OCI-LY7 (cell line): ENCODE measurements around the gene C1GALT1. TPM values are rescaled to one million over a fixed set of nuclear protein-coding genes. Genes with fewer than 3 reads are reported as not detected.

Experiments used
- BruUV-seq: library from RNA; stranded (reverse); fragments of 400-500 nt; replicated peaks from 2 replicates; lab custom pipeline; 2021; lab: Mats Ljungman, UMichigan
- CTCF ChIA-PET: fragments of 300-600 bp; sonication (Branson Sonifier 250); formaldehyde crosslinking; loops from one replicate; lab custom pipeline; 2022; ENCODE audit warnings: antibody characterized with exemption; ENCODE audit not compliant: unreplicated experiment; lab: Charles Lee
- POLR2A ChIA-PET: fragments of 300-600 bp; sonication (Branson Sonifier 250); formaldehyde crosslinking; loops from one replicate; lab custom pipeline; 2022; ENCODE audit warnings: antibody characterized with exemption; lab: Charles Lee
- DNase-seq: peaks from one replicate; pipeline ENCODE4 v3.0.0-alpha.2; 2015; ENCODE audit warnings: low spot score
- H2AFZ ChIP-seq: fragments of 200-600 bp; sonication (generic), shearing (Covaris generic); 2 replicates; pipeline ENCODE4 v1.6.1; 2014; ENCODE audit warnings: mild to moderate bottlenecking, antibody characterized with exemption, low read length, moderate library complexity
- H3K27ac ChIP-seq: fragments of 200-600 bp; sonication (generic); 2 replicates; pipeline ENCODE4 v1.5.1; 2014; ENCODE audit warnings: mixed run types, low read depth, mild to moderate bottlenecking, moderate library complexity, low read length, inconsistent platforms; ENCODE audit not compliant: poor library complexity, severe bottlenecking
- H3K36me3 ChIP-seq: fragments of 200-600 bp; sonication (generic); 2 replicates; pipeline ENCODE4 v1.6.1; 2014; ENCODE audit warnings: mild to moderate bottlenecking, antibody characterized with exemption, low read length, moderate library complexity, mixed read lengths; ENCODE audit not compliant: insufficient read depth
- H3K4me1 ChIP-seq: fragments of 200-600 bp; sonication (generic); 2 replicates; pipeline ENCODE4 v1.5.1; 2014; ENCODE audit warnings: mild to moderate bottlenecking, low read length; ENCODE audit not compliant: insufficient read depth, poor library complexity, severe bottlenecking
- H3K4me2 ChIP-seq: fragments of 200-600 bp; sonication (generic); 2 replicates; pipeline ENCODE4 v1.6.1; 2014; ENCODE audit warnings: mild to moderate bottlenecking, low read length
- H3K4me3 ChIP-seq: fragments of 200-600 bp; sonication (generic); 2 replicates; pipeline ENCODE4 v1.5.1; 2014; ENCODE audit warnings: mild to moderate bottlenecking, low read depth, low read length; ENCODE audit not compliant: poor library complexity, severe bottlenecking
- H3K79me2 ChIP-seq: fragments of 200-600 bp; sonication (generic); 2 replicates; pipeline ENCODE4 v1.6.1; 2016; ENCODE audit warnings: low read depth, mild to moderate bottlenecking, low read length, moderate library complexity, mixed read lengths; ENCODE audit not compliant: insufficient read depth
- H3K9me2 ChIP-seq: fragments of 200-600 bp; sonication (generic); 2 replicates; pipeline ENCODE4 v1.6.1; 2016; ENCODE audit warnings: mild to moderate bottlenecking, low read length, mixed read lengths; ENCODE audit not compliant: insufficient read depth
- H3K9me3 ChIP-seq: fragments of 200-600 bp; sonication (generic); 2 replicates; pipeline ENCODE4 v1.6.1; 2014; ENCODE audit warnings: mild to moderate bottlenecking, mixed run types, low read length, mixed read lengths
- H4K20me1 ChIP-seq: fragments of 200-600 bp; sonication (generic); 2 replicates; pipeline ENCODE4 v1.6.1; 2014; ENCODE audit warnings: mild to moderate bottlenecking, antibody characterized with exemption, low read length, moderate library complexity, mixed read lengths; ENCODE audit not compliant: insufficient read depth
- EZH2phosphoT487 ChIP-seq: fragments of 200-600 bp; sonication (generic); IDR thresholded peaks from 2 replicates; pipeline ENCODE4 v1.6.1; 2018; ENCODE audit warnings: low read depth, borderline replicate concordance, mild to moderate bottlenecking, mixed run types, antibody characterized with exemption, low read length, moderate library complexity, mixed read lengths
- intact Hi-C: fragments of 100-400 bp; cut with micrococcal nuclease; formaldehyde crosslinking; loops from one replicate; pipeline ENCODE4 v1.10.0; 2022; ENCODE audit not compliant: unreplicated experiment
- total RNA-seq, 2 experiments: library from RNA; depleted of rRNA in 1 of 2; stranded (reverse); fragments of >200 nt in 1 of 2; shearing (Covaris generic) in 1 of 2; gene quantifications; 2 replicates each; pipeline ENCODE4 v1.2.3, GENCODE V29; 2014 to 2022
- TF ChIP-seq, protein P1 (sequence below): fragments of 200-600 bp; sonication (generic); conservative IDR thresholded peaks from 2 replicates; pipeline ENCODE4 v1.5.1; 2014; ENCODE audit warnings: mild to moderate bottlenecking, antibody characterized with exemption, low read length, moderate library complexity, mixed read lengths

The C1GALT1 gene
- total RNA-seq, 2 experiments from 2014 or later, result 18.9 to 31.6 TPM

- TF ChIP-seq EZH2phosphoT487, result no peak
- TF ChIP-seq, protein P1, sequence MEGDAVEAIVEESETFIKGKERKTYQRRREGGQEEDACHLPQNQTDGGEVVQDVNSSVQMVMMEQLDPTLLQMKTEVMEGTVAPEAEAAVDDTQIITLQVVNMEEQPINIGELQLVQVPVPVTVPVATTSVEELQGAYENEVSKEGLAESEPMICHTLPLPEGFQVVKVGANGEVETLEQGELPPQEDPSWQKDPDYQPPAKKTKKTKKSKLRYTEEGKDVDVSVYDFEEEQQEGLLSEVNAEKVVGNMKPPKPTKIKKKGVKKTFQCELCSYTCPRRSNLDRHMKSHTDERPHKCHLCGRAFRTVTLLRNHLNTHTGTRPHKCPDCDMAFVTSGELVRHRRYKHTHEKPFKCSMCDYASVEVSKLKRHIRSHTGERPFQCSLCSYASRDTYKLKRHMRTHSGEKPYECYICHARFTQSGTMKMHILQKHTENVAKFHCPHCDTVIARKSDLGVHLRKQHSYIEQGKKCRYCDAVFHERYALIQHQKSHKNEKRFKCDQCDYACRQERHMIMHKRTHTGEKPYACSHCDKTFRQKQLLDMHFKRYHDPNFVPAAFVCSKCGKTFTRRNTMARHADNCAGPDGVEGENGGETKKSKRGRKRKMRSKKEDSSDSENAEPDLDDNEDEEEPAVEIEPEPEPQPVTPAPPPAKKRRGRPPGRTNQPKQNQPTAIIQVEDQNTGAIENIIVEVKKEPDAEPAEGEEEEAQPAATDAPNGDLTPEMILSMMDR, result no peak
- no TSS peak for BruUV-seq
- POLR2A ChIA-PET, result interaction anchor here (1.5 kb wide), 1 partner anchor 9 kb away, joined by 4 read pairs; no protein-coding TSS in a partner anchor
- no peaks in the 10 kb centered on the region for H3K9me3 ChIP-seq
- no peak overlapping the region for H2AFZ ChIP-seq
- CTCF ChIA-PET, result no interaction called here
- H4K20me1 ChIP-seq, result no peaks in the 10 kb centered on the region
- H3K4me3 ChIP-seq, result no peak overlapping the region
- H3K27ac ChIP-seq, result no peak overlapping the region
- intact Hi-C loops, result no loop called here
- DNase-seq, result no peak
- H3K4me1 ChIP-seq, result peaks cover 42% of the 10 kb centered on the region
- peaks cover 43% of the 10 kb centered on the region for H3K36me3 ChIP-seq
- H3K79me2 ChIP-seq, result no peaks in the 10 kb centered on the region; the same call in 1 of the 2 replicates
- H3K9me2 ChIP-seq, result no peaks in the 10 kb centered on the region
- H3K4me2 ChIP-seq, result no peak overlapping the region
These were observed 63.9 kb downstream of the C1GALT1 start for GRCh38 chr7:7246223-7246622.

- H3K4me2 ChIP-seq, result peak overlapping the region; percentile 41
- no peaks in the 10 kb centered on the region for H4K20me1 ChIP-seq
- H2AFZ ChIP-seq, result no peak overlapping the region
- H3K79me2 ChIP-seq, result peaks cover 5% of the 10 kb centered on the region; the same call in 1 of the 2 replicates
- intact Hi-C loops, result no loop called here
- CTCF ChIA-PET, result no interaction called here
- H3K4me3 ChIP-seq, result peak overlapping the region; percentile 24
- no peaks in the 10 kb centered on the region for H3K9me3 ChIP-seq
- no peak overlapping the region for H3K27ac ChIP-seq
- H3K36me3 ChIP-seq, result peaks cover 33% of the 10 kb centered on the region
- H3K4me1 ChIP-seq, result peaks cover 55% of the 10 kb centered on the region
- DNase-seq, result no peak
- TF ChIP-seq EZH2phosphoT487, result no peak
- TF ChIP-seq, protein P1, result no peak
- POLR2A ChIA-PET, result no interaction called here
- no peaks in the 10 kb centered on the region for H3K9me2 ChIP-seq
- BruUV-seq, result no TSS peak
These were observed 65.3 kb downstream of the C1GALT1 start for GRCh38 chr7:7247658-7248057.

- H3K79me2 ChIP-seq, result peaks cover 11% of the 10 kb centered on the region; the same call in 1 of the 2 replicates
- peaks cover 31% of the 10 kb centered on the region for H3K36me3 ChIP-seq
- no peak overlapping the region for H3K27ac ChIP-seq
- H3K4me1 ChIP-seq, result peaks cover 61% of the 10 kb centered on the region
- no peak for TF ChIP-seq EZH2phosphoT487
- TF ChIP-seq, protein P1, result no peak
- CTCF ChIA-PET, result no interaction called here
- H3K4me3 ChIP-seq, result no peak overlapping the region
- POLR2A ChIA-PET, result interaction anchor here (0.7 to 1.8 kb wide), 5 partner anchors 9 to 44 kb away, joined by 3 to 8 read pairs (median 3); no protein-coding TSS in a partner anchor
- intact Hi-C loops, result loop anchor here (2.0 to 10.0 kb wide), 3 partner anchors 317 to 675 kb away; partner anchors contain the start of genes MIOS and UMAD1
- no peak for DNase-seq
- H3K9me2 ChIP-seq, result no peaks in the 10 kb centered on the region
- H3K9me3 ChIP-seq, result no peaks in the 10 kb centered on the region
- no peak overlapping the region for H3K4me2 ChIP-seq
- H4K20me1 ChIP-seq, result no peaks in the 10 kb centered on the region
- no peak overlapping the region for H2AFZ ChIP-seq
- BruUV-seq, result no TSS peak
These were observed 67.5 kb downstream of the C1GALT1 start for GRCh38 chr7:7249814-7250213.
